Activated CD4-positive, alpha-beta memory T cell treated with anti-CD3 and anti-CD28 coated beads for 36 hours (primary cell): ENCODE results near the gene AMOTL1. TPM values are rescaled to one million over a fixed set of nuclear protein-coding genes. Genes with fewer than 3 reads are reported as not detected.
"Not testable (repeated sequence)": the region's sequence is repeated elsewhere in the genome, so short reads cannot be mapped to it uniquely, and the experiment has no call there.

Experiments used
- CTCF ChIA-PET: fragments of 350-600 bp; sonication (Branson Sonifier 250); formaldehyde crosslinking; loops from one replicate; lab custom pipeline; 2021; ENCODE audit warnings: antibody characterized with exemption, inconsistent platforms; lab: Charles Lee
- POLR2A ChIA-PET: fragments of 350-600 bp; sonication (Branson Sonifier 250); formaldehyde crosslinking; loops from one replicate; lab custom pipeline; 2021; ENCODE audit warnings: antibody characterized with exemption; lab: Charles Lee
- DNase-seq: peaks from one replicate; pipeline ENCODE4 v3.0.0-alpha.2; 2020
- H3K27ac Mint-ChIP-seq: one replicate; pipeline ENCODE4 v1.8.0; 2021; ENCODE audit warnings: mixed read lengths
- H3K27me3 Mint-ChIP-seq: one replicate; pipeline ENCODE4 v1.8.0; 2021; ENCODE audit warnings: mixed read lengths
- H3K36me3 Mint-ChIP-seq: one replicate; pipeline ENCODE4 v1.8.0; 2021; ENCODE audit warnings: mixed read lengths
- H3K4me1 Mint-ChIP-seq: one replicate; pipeline ENCODE4 v1.8.0; 2021; ENCODE audit warnings: low read depth, mixed read lengths
- H3K4me3 Mint-ChIP-seq: one replicate; pipeline ENCODE4 v1.8.0; 2021; ENCODE audit warnings: mild to moderate bottlenecking, mixed read lengths
- H3K9me3 Mint-ChIP-seq: one replicate; pipeline ENCODE4 v1.8.0; 2021; ENCODE audit warnings: mixed read lengths
- intact Hi-C: fragments of 100-400 bp; cut with micrococcal nuclease; formaldehyde crosslinking; loops from one replicate; pipeline ENCODE4 v1.15.1; 2023
- total RNA-seq, 2 experiments: library from RNA; stranded (reverse); gene quantifications; one replicate each; pipeline ENCODE4 v1.2.3, GENCODE V29; 2021

Gene AMOTL1
- total RNA-seq, 2 experiments from 2014 or later: 0.24 to 0.31 TPM

DNA sequence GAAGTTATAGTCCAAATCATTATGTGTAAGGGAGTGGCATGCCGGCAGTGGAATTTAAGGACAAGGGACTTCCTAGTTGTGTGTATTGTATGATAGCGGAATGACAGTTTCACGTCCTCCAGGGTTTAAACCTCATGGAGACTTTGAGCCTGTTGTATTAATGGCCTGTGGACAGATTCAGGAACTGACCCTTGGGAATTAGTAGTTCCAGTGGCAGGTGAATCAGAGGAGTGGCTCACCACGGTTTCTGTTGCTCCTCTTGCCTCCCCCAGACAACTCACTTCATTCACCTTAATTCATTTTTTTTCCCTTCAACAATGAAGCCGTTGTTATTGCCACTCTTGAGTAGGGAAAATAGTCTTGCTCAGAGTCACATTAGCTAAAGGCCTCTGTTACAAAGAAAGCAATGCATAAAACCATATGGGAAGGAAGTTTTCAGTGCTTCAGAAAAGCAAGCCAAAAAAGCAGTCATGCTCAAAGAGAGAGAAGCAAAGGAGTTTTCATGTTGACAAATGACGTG lies 22.6 kb downstream of the AMOTL1 start:
- Mint-ChIP-seq H3K4me3 (no peak overlapping the region), H3K27me3 (peaks cover 3% of the 10 kb centered on the region), H3K9me3 (no peaks in the 10 kb centered on the region), H3K27ac (no peak overlapping the region), H3K4me1 (no peaks in the 10 kb centered on the region), H3K36me3 (no peaks in the 10 kb centered on the region)
- ChIA-PET CTCF (no interaction called here), POLR2A (no interaction called here)
- intact Hi-C loops: no loop called here
- DNase-seq: no peak

DNA sequence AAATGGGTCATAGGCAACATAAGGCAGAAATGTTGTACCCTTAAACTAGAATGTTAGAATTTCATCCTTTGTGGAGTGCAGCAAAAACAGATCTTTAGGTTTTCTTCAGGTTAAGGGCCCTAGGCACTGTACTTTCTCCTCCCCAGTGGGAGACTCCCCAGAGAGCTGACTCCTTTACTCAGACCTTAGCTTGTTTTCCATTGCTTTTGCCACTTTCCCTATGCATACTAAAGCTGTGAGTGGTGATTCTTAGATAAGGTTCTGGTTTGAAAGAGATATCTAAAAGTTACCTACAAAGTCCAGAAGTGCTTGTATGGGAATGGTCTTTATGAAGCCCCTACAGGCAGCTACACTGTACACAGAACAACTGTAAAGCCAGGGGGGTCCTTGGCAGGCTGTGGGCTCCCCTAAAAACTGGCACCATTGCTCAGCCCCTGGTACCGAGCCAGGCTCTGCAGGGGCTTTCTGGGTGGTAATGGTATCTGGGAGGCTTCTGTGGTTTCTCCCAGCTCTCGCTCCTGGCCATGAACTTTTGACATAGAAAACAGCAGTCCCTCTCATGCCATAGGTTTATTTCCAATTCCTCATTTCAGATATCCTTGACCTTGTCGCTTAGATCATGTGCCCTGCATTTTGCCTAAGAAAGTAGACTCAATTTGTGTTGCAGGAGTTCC lies 23.2 kb downstream of the AMOTL1 start:
- H3K4me1 Mint-ChIP-seq: no peaks in the 10 kb centered on the region
- no peak overlapping the region for H3K4me3 Mint-ChIP-seq
- no peaks in the 10 kb centered on the region for H3K36me3 Mint-ChIP-seq
- no peak for DNase-seq
- H3K27me3 Mint-ChIP-seq: peaks cover 3% of the 10 kb centered on the region
- ChIA-PET POLR2A (no interaction called here), CTCF (no interaction called here)
- H3K9me3 Mint-ChIP-seq: no peaks in the 10 kb centered on the region
- H3K27ac Mint-ChIP-seq: no peak overlapping the region
- intact Hi-C loops: no loop called here

DNA sequence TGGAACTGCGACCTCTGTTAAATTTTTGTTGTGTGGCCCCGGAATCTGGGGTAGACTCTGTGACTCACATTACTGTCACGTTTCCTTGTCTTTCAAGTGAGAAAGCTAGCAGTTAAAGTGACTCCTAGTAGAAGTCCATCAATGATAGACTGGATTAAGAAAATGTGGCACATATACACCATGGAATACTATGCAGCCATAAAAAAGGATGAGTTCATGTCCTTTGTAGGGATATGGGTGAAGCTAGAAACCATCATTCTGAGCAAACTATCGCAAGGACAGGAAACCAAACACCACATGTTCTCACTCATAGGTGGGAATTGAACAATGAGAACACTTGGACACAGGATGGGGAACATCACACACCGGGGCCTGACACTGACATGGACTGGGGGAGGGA lies 23.8 kb downstream of the AMOTL1 start:
- H3K27me3 Mint-ChIP-seq, H3K4me3 Mint-ChIP-seq, H3K9me3 Mint-ChIP-seq, DNase-seq, POLR2A ChIA-PET, CTCF ChIA-PET, intact Hi-C loops, H3K4me1 Mint-ChIP-seq, H3K27ac Mint-ChIP-seq, H3K36me3 Mint-ChIP-seq: not testable (repeated sequence)

DNA sequence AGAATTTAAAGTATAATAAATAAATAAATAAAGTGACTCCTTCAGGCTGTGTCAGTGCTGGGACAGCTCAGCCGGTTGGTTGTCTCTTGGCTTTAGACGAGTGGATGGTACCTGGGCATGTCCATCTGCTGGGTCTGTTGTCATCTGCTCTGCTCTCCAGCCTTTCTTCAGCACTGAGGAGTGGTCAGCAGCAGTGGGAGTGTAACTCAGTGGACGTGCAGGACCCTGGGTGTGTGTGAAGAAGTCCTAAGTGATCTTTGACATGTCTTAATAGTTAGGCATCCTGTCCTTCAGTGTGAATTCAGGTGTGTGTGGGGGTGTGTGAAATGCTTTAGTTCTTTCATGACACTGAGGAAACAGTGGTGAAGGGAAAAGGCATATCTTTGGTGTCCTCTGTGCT lies 24.3 kb downstream of the AMOTL1 start:
- no peaks in the 10 kb centered on the region for H3K4me1 Mint-ChIP-seq
- no peak overlapping the region for H3K4me3 Mint-ChIP-seq
- CTCF ChIA-PET: no interaction called here
- no peak for DNase-seq
- POLR2A ChIA-PET: no interaction called here
- H3K27me3 Mint-ChIP-seq: peaks cover 3% of the 10 kb centered on the region
- H3K36me3 Mint-ChIP-seq: no peaks in the 10 kb centered on the region
- H3K9me3 Mint-ChIP-seq: no peaks in the 10 kb centered on the region
- intact Hi-C loops: no loop called here
- H3K27ac Mint-ChIP-seq: no peak overlapping the region

DNA sequence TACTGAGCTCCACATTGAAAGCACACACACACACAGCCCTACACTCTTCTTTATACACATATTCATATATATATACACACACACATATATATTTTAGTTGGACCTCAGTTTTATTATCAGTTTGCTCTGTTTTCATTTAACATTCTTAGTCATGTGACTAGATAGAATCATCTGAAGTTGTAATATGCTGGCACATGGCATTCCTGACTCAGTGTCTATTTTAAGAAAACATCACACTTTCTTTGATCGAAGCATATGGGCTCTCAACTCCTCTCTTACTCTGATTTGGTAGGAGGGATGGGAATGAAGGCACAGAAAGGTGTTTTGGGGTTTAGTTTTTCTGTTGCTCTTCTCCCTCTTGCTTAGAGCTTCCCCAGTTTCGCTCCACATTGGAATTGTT lies 24.8 kb downstream of the AMOTL1 start:
- no peaks in the 10 kb centered on the region for H3K4me1 Mint-ChIP-seq
- H3K4me3 Mint-ChIP-seq: no peak overlapping the region
- no peak for DNase-seq
- H3K27ac Mint-ChIP-seq: no peak overlapping the region
- intact Hi-C loops: no loop called here
- no peaks in the 10 kb centered on the region for H3K9me3 Mint-ChIP-seq
- ChIA-PET CTCF (no interaction called here), POLR2A (no interaction called here)
- H3K36me3 Mint-ChIP-seq: no peaks in the 10 kb centered on the region
- H3K27me3 Mint-ChIP-seq: peaks cover 3% of the 10 kb centered on the region

DNA sequence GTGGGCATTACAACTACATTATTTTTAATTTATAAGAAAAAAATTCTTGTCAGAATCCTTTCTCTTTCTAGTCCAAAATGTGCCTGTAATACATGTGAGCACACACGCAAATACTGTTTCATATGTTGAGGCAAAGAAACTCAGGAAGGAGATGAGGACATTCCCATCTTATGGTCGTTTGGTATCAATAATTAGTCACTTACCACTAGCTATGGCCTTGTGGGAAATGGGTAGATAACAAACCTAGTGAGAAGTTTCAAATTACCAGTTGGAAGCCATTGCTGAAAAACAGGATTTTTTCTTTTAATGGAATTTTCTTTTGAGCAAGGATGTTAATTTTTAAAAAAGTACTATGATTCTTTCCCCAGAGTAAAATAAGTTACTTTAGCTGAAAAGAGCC lies 25.7 kb downstream of the AMOTL1 start:
- H3K4me3 Mint-ChIP-seq: no peak overlapping the region
- no peak for DNase-seq
- intact Hi-C loops: no loop called here
- ChIA-PET POLR2A (no interaction called here), CTCF (interaction anchor here (0.5 kb wide), 1 partner anchor 106 kb away, joined by 4 read pairs; no protein-coding TSS in a partner anchor)
- no peaks in the 10 kb centered on the region for H3K9me3 Mint-ChIP-seq
- no peaks in the 10 kb centered on the region for H3K4me1 Mint-ChIP-seq
- H3K27ac Mint-ChIP-seq: no peak overlapping the region
- H3K27me3 Mint-ChIP-seq: peaks cover 3% of the 10 kb centered on the region
- no peaks in the 10 kb centered on the region for H3K36me3 Mint-ChIP-seq

DNA sequence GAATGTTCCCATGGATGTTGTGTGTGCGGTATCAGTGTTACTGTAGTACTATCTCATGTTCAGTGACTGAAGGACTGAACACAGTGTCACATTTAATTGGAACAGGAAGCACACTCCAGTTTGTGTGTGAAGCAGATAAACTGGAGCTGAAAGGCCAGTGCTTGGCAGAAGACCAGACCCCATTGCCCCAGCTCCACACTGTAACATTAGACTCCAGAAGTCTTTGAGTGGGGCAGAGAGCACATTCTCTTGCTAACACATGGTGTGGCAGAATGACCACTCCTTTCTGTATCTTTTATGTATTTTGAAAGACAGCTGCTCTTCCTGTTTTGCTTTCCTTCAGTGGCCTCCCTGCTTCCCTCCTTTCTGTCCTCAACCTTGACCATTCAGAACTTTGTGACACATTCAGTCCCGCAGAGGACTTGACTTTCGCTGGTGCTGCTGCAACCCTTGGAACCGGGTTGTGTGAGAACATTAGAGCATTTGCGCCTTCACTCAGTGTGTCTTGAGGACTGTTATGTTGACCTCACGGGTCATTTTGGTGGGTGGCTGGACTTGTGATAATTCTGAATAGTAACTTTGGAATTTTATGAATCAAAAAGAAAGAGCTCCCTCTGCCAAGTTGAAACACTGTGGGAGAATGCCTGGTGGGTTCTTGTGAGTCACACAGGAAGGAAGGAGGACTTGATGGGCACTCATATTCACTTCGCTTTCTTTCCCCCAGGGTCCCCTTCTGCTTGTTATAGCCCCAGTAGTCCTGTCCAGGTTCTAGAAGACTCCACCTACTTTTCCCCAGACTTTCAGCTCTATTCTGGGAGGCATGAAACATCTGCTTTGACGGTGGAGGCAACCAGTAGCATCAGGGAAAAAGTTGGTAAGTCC lies 26.4 kb downstream of the AMOTL1 start:
- CTCF ChIA-PET: interaction anchor here (1.0 kb wide), 1 partner anchor 10 kb away, joined by 3 read pairs; no protein-coding TSS in a partner anchor
- no peak for DNase-seq
- Mint-ChIP-seq H3K4me1 (no peaks in the 10 kb centered on the region), H3K36me3 (no peaks in the 10 kb centered on the region), H3K27me3 (peaks cover 3% of the 10 kb centered on the region), H3K27ac (no peak overlapping the region), H3K4me3 (no peak overlapping the region), H3K9me3 (no peaks in the 10 kb centered on the region)
- intact Hi-C loops: no loop called here
- POLR2A ChIA-PET: no interaction called here

DNA sequence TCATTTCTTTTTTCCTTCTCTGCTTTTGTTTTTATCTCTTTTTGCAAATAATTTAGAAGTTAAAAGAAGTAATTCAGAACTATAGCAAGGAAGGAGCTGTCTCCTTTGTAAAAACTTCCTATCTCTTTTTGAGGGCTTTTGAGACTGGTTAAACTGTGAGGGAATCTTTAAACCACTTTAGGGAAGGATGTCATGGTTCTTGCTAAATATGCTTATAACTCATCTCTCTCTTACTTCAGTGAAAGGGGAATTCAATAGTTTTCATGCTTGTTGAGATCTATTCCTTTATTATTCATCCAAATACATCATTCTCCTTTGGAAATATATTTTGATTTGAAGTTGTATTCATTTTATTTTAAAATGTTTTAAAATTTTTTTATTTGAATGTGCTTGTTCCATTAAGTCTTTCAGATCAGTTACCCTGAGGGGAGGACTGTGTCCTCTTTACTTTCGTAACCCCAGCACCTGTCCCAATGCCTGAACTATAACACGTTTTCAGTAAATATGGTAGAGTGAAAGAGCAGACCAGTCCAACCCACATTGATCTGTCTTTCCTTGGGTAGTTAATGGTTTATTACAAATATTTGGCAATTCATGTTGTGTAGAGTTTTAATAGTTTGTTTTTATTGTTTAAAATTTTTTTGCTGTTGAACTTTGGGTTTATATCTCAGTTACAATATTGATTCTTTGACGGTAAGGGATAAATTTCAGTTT lies 27.5 kb downstream of the AMOTL1 start:
- Mint-ChIP-seq H3K27me3 (peaks cover 3% of the 10 kb centered on the region), H3K36me3 (no peaks in the 10 kb centered on the region), H3K27ac (no peak overlapping the region), H3K4me3 (no peak overlapping the region), H3K9me3 (no peaks in the 10 kb centered on the region), H3K4me1 (no peaks in the 10 kb centered on the region)
- CTCF ChIA-PET: no interaction called here
- intact Hi-C loops: no loop called here
- POLR2A ChIA-PET: no interaction called here
- DNase-seq: no peak

DNA sequence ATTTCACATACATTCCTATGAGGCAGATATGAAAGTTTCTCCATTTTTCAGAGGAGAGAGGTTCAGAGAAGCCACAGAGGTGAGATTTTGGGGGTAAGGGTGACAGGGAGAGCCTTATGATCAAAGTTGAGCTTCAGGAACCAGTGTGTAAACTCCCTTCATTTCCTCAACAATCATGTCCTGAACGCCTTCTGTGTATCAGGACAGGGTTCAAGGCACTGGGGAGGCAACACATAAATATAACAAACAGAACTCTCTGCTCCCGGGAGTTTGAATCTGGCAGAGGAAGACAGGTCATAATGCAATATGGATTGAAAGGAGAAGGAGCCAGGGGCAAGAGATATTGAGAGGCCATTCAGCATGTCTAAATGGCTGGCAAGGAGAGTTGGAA lies 28.0 kb downstream of the AMOTL1 start:
- Mint-ChIP-seq H3K4me1 (no peaks in the 10 kb centered on the region), H3K36me3 (no peaks in the 10 kb centered on the region), H3K27me3 (peaks cover 3% of the 10 kb centered on the region), H3K4me3 (no peak overlapping the region), H3K9me3 (no peaks in the 10 kb centered on the region), H3K27ac (no peak overlapping the region)
- intact Hi-C loops: no loop called here
- CTCF ChIA-PET: no interaction called here
- POLR2A ChIA-PET: no interaction called here
- DNase-seq: no peak

DNA sequence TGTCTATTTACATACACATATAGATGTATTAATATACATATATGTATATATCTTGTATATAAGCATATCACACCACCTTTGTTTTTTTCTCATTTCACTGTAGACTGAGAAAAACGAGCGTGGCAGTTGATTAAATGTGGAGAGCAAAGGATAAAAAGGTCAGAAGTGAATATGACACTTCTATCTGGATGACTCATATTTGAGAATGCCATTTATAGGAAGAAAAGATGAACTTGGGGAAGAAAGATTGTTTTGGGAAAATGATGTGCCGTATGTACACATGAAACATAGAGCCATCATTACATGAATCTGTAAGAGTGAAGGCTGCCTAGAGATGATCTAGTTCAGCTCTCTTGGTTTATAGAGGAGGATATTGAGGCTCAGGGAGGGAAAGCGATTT lies 28.7 kb downstream of the AMOTL1 start:
- H3K4me1 Mint-ChIP-seq: no peaks in the 10 kb centered on the region
- no peak overlapping the region for H3K27ac Mint-ChIP-seq
- H3K9me3 Mint-ChIP-seq: no peaks in the 10 kb centered on the region
- POLR2A ChIA-PET: no interaction called here
- DNase-seq: no peak
- H3K4me3 Mint-ChIP-seq: no peak overlapping the region
- no peaks in the 10 kb centered on the region for H3K36me3 Mint-ChIP-seq
- intact Hi-C loops: no loop called here
- peaks cover under 1% of the 10 kb centered on the region for H3K27me3 Mint-ChIP-seq
- CTCF ChIA-PET: no interaction called here

DNA sequence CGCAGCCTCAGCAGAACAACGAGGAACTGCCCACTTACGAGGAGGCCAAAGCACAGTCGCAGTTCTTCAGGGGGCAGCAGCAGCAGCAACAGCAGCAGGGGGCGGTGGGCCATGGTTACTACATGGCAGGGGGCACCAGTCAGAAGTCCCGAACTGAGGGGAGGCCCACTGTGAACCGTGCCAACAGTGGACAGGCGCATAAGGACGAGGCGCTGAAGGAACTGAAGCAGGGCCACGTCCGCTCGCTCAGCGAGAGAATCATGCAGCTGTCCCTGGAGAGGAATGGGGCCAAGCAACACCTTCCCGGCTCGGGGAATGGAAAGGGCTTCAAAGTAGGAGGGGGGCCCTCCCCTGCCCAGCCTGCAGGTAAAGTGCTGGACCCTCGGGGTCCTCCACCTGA lies 31.6 kb downstream of the AMOTL1 start:
- no peaks in the 10 kb centered on the region for H3K9me3 Mint-ChIP-seq
- ChIA-PET POLR2A (no interaction called here), CTCF (no interaction called here)
- no peak overlapping the region for H3K27ac Mint-ChIP-seq
- H3K36me3 Mint-ChIP-seq: no peaks in the 10 kb centered on the region
- DNase-seq: no peak
- intact Hi-C loops: no loop called here
- H3K4me3 Mint-ChIP-seq: no peak overlapping the region
- H3K4me1 Mint-ChIP-seq: no peaks in the 10 kb centered on the region
- no peaks in the 10 kb centered on the region for H3K27me3 Mint-ChIP-seq

DNA sequence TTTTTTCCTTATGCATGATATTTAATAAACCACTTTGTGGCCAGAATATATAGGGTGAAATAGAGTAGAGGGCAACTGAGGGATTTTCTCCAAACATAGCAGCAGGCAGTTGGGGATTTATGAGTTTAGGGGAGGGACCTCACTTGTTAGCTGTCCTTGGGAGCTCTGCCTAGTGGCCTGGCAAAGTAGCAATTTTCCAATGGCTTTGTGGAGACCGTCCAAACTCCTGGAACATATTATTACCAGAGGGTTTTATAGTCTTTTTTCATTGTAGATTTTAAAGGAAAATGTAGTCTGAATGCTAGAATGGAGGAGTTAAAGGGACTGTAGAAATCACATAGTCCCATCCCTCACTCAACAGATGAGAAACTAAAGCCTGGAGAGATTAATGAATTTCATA lies 32.3 kb downstream of the AMOTL1 start:
- Mint-ChIP-seq H3K27me3 (no peaks in the 10 kb centered on the region), H3K27ac (no peak overlapping the region), H3K4me1 (no peaks in the 10 kb centered on the region), H3K9me3 (no peaks in the 10 kb centered on the region), H3K36me3 (no peaks in the 10 kb centered on the region), H3K4me3 (no peak overlapping the region)
- DNase-seq: no peak
- intact Hi-C loops: no loop called here
- ChIA-PET CTCF (no interaction called here), POLR2A (no interaction called here)
